Astrocyte (in vitro differentiated cells and primary cell): ENCODE results near the gene ZNF436. TPM values are rescaled to one million over a fixed set of nuclear protein-coding genes. Genes with fewer than 3 reads are reported as not detected.

Source experiments
- DNase-seq: peaks from one replicate; pipeline ENCODE4 v3.0.0-alpha.2; 2010; ENCODE audit warnings: low read depth
- FAIRE-seq: peaks from 2 replicates; lab custom pipeline; 2011; peaks lifted over from hg19 to GRCh38; lab: Jason Lieb, UNC
- H2AFZ ChIP-seq: 2 replicates; pipeline ENCODE4 v1.6.0; 2012; ENCODE audit warnings: low read depth, low read length, inconsistent platforms
- H3K27ac ChIP-seq: 2 replicates; pipeline ENCODE4 v1.5.1; 2011; ENCODE audit warnings: low read depth, low read length, inconsistent platforms
- H3K27me3 ChIP-seq: 2 replicates; pipeline ENCODE4 v1.6.0; 2011; ENCODE audit warnings: low read length, inconsistent platforms; ENCODE audit not compliant: insufficient read depth
- H3K36me3 ChIP-seq: 2 replicates; pipeline ENCODE4 v1.5.1; 2011; ENCODE audit warnings: low read length, inconsistent platforms; ENCODE audit not compliant: insufficient read depth
- H3K4me1 ChIP-seq: 2 replicates; pipeline ENCODE4 v1.5.1; 2011; ENCODE audit warnings: low read length, inconsistent platforms; ENCODE audit not compliant: insufficient read depth
- H3K4me2 ChIP-seq: 2 replicates; pipeline ENCODE4 v1.6.0; 2012; ENCODE audit warnings: low read length, inconsistent platforms
- H3K4me3 ChIP-seq: 2 replicates; pipeline ENCODE4 v1.5.1; 2011; ENCODE audit warnings: low read depth, mild to moderate bottlenecking, low read length, inconsistent platforms; ENCODE audit not compliant: insufficient read depth
- H3K79me2 ChIP-seq: 2 replicates; pipeline ENCODE4 v1.6.0; 2012; ENCODE audit warnings: mild to moderate bottlenecking, low read length, inconsistent platforms; ENCODE audit not compliant: insufficient read depth
- H3K9ac ChIP-seq: 2 replicates; pipeline ENCODE4 v1.6.0; 2012; ENCODE audit warnings: mild to moderate bottlenecking, low read length, inconsistent platforms
- H3K9me3 ChIP-seq: 2 replicates; pipeline ENCODE4 v1.5.1; 2012; ENCODE audit warnings: low read depth, mild to moderate bottlenecking, low read length, inconsistent platforms; ENCODE audit not compliant: insufficient read depth
- H4K20me1 ChIP-seq: 2 replicates; pipeline ENCODE4 v1.6.0; 2012; ENCODE audit warnings: low read length, inconsistent platforms; ENCODE audit not compliant: insufficient read depth
- H3K27ac Mint-ChIP-seq: one replicate; pipeline ENCODE4 v1.8.0; 2021; ENCODE audit warnings: mild to moderate bottlenecking, mixed read lengths; ENCODE audit not compliant: unreplicated experiment
- H3K27me3 Mint-ChIP-seq: one replicate; pipeline ENCODE4 v1.8.0; 2021; ENCODE audit warnings: low read depth, mixed read lengths; ENCODE audit not compliant: unreplicated experiment
- H3K36me3 Mint-ChIP-seq: one replicate; pipeline ENCODE4 v1.8.0; 2021; ENCODE audit warnings: low read depth, mixed read lengths; ENCODE audit not compliant: unreplicated experiment
- H3K4me1 Mint-ChIP-seq: one replicate; pipeline ENCODE4 v1.8.0; 2021; ENCODE audit warnings: low read depth, mixed read lengths; ENCODE audit not compliant: unreplicated experiment
- H3K4me3 Mint-ChIP-seq: one replicate; pipeline ENCODE4 v1.8.0; 2021; ENCODE audit warnings: mild to moderate bottlenecking, moderate library complexity, mixed read lengths; ENCODE audit not compliant: unreplicated experiment
- H3K9me3 Mint-ChIP-seq: one replicate; pipeline ENCODE4 v1.8.0; 2021; ENCODE audit warnings: mild to moderate bottlenecking, mixed read lengths; ENCODE audit not compliant: unreplicated experiment
- CTCF ChIP-seq: IDR thresholded peaks from 2 replicates; pipeline ENCODE4 v1.5.1; 2011; ENCODE audit warnings: low read depth, mild to moderate bottlenecking, inconsistent platforms, low read length, moderate library complexity; ENCODE audit not compliant: insufficient read depth
- EZH2 ChIP-seq: IDR thresholded peaks from 2 replicates; pipeline ENCODE4 v1.6.1; 2012; ENCODE audit warnings: mild to moderate bottlenecking, low read length, inconsistent platforms; ENCODE audit not compliant: insufficient read depth
- total RNA-seq: library from RNA; stranded (reverse); gene quantifications from 2 replicates; pipeline ENCODE4 v1.2.1, GENCODE V29; 2021

Gene ZNF436
- total RNA-seq, 1 donor from 2014 or later = 12.2 TPM

- peaks cover 67% of the 10 kb centered on the region for H3K36me3 ChIP-seq
- no peak overlapping the region for H2AFZ ChIP-seq
- Mint-ChIP-seq H3K9me3 (peaks cover 72% of the 10 kb centered on the region), H3K36me3 (peaks cover 79% of the 10 kb centered on the region), H3K27ac (peak overlapping the region; percentile 53), H3K27me3 (no peaks in the 10 kb centered on the region), H3K4me1 (peaks cover 10% of the 10 kb centered on the region), H3K4me3 (peak overlapping the region; percentile 12)
- no peak for TF ChIP-seq EZH2
- no peak for TF ChIP-seq CTCF
- H3K9ac ChIP-seq = no peak overlapping the region
- peaks cover 43% of the 10 kb centered on the region for H3K79me2 ChIP-seq
- H3K9me3 ChIP-seq = peaks cover 51% of the 10 kb centered on the region
- H3K27ac ChIP-seq = no peak overlapping the region
- H3K27me3 ChIP-seq = no peaks in the 10 kb centered on the region
- peaks cover 4% of the 10 kb centered on the region for H4K20me1 ChIP-seq
- FAIRE-seq = no peak
- DNase-seq = no peak
- H3K4me3 ChIP-seq = no peak overlapping the region
- no peak overlapping the region for H3K4me2 ChIP-seq
- H3K4me1 ChIP-seq = peaks cover 2% of the 10 kb centered on the region
Observed at GRCh38 chr1:23362218-23362713, 7.4 kb downstream of the ZNF436 start.

GRCh38 chr1:23358310-23358875 is 11.2 kb downstream of the ZNF436 start:
- Histone ChIP-seq H3K9me3 (peaks cover 39% of the 10 kb centered on the region), H3K9ac (no peak overlapping the region), H3K4me2 (no peak overlapping the region), H3K79me2 (peaks cover 26% of the 10 kb centered on the region), H3K4me3 (no peak overlapping the region), H4K20me1 (peaks cover 4% of the 10 kb centered on the region), H3K4me1 (no peaks in the 10 kb centered on the region), H3K27me3 (no peaks in the 10 kb centered on the region), H2AFZ (no peak overlapping the region), H3K36me3 (peaks cover 42% of the 10 kb centered on the region), H3K27ac (no peak overlapping the region)
- no peak for DNase-seq
- no peak for FAIRE-seq
- H3K4me1 Mint-ChIP-seq = no peaks in the 10 kb centered on the region
- no peak overlapping the region for H3K4me3 Mint-ChIP-seq
- H3K27me3 Mint-ChIP-seq = peaks cover 4% of the 10 kb centered on the region
- H3K27ac Mint-ChIP-seq = no peak overlapping the region
- TF ChIP-seq CTCF (no peak), EZH2 (no peak)
- H3K9me3 Mint-ChIP-seq = peaks cover 46% of the 10 kb centered on the region
- peaks cover 60% of the 10 kb centered on the region for H3K36me3 Mint-ChIP-seq
